HCT116 (cell line): Measurements from ENCODE around the gene COL12A1. TPM values are rescaled to one million over a fixed set of nuclear protein-coding genes. Genes with fewer than 3 reads are reported as not detected.

Experiments used
- ATAC-seq: fragments of 200-7000 bp; cut with Tn5 transposase; 2 replicates; pipeline ENCODE4 v1.9.1; 2020; ENCODE audit warnings: mild to moderate bottlenecking, moderate library complexity
- BruUV-seq: library from RNA; stranded (reverse); fragments of 400-500 nt; replicated peaks from 2 replicates; lab custom pipeline; 2021; lab: Mats Ljungman, UMichigan
- CTCF ChIA-PET: fragments of 300-600 bp; sonication (Branson Sonifier 250); formaldehyde crosslinking; loops from one replicate; lab custom pipeline; 2021; ENCODE audit warnings: antibody characterized with exemption; lab: Charles Lee
- POLR2A ChIA-PET: fragments of 300-600, 350-600 bp; sonication (Branson Sonifier 250); formaldehyde crosslinking; loops from one replicate; lab custom pipeline; 2021; ENCODE audit warnings: antibody characterized with exemption; lab: Charles Lee
- RAD21 ChIA-PET, 2 experiments: fragments of 300-600 bp; sonication (Branson Sonifier 250); formaldehyde crosslinking; loops; one replicate each; lab custom pipeline; 2023; ENCODE audit warnings: low total read pairs in 2 of 2; ENCODE audit not compliant: uncharacterized antibody in 2 of 2, unreplicated experiment in 2 of 2, low non-redundant PET in 1 of 2; lab: Charles Lee
- DNase-seq: peaks from one replicate; pipeline ENCODE4 v3.0.0-alpha.2; 2010; ENCODE audit warnings: low read depth, low spot score
- H2AFZ ChIP-seq: fragments of 200-600 bp; shearing (Covaris generic), sonication (generic); 2 replicates; pipeline ENCODE4 v1.6.1; 2017; ENCODE audit warnings: low read depth, mixed run types, mixed read lengths, antibody characterized with exemption, low read length; ENCODE audit not compliant: poor library complexity, severe bottlenecking
- H3K27ac ChIP-seq: 2 replicates; pipeline ENCODE4 v1.5.1; 2012; ENCODE audit warnings: low read depth, low read length
- H3K27me3 ChIP-seq: fragments of 200-600 bp; sonication (generic); 2 replicates; pipeline ENCODE4 v1.6.1; 2016; ENCODE audit warnings: mixed run types, low read length, mixed read lengths; ENCODE audit not compliant: insufficient read depth
- H3K36me3 ChIP-seq, 2 experiments: fragments of 200-500 bp in 1 of 2; fragments of 200-600 bp in 1 of 2; sonication (Bioruptor generic) in 1 of 2; sonication (generic) in 1 of 2; 2 replicates each; pipeline versions ENCODE4 v1.5.1 to v1.6.1; 2014 to 2016; ENCODE audit warnings: low read length in 2 of 2, inconsistent platforms in 1 of 2, mixed read lengths in 1 of 2, mixed run types in 1 of 2; ENCODE audit not compliant: insufficient read depth in 2 of 2, control insufficient read depth in 1 of 2
- H3K4me1 ChIP-seq, 2 experiments: fragments of 200-600 bp in 1 of 2; sonication (generic) in 1 of 2; 2 replicates each; pipeline versions ENCODE4 v1.5.1 to v1.6.1; 2012 to 2017; ENCODE audit warnings: low read length in 2 of 2, inconsistent platforms in 1 of 2, mild to moderate bottlenecking in 1 of 2, mixed read lengths in 1 of 2, mixed run types in 1 of 2, moderate library complexity in 1 of 2; ENCODE audit not compliant: insufficient read depth in 2 of 2, control insufficient read depth in 1 of 2
- H3K4me2 ChIP-seq: fragments of 200-600 bp; sonication (generic); 2 replicates; pipeline ENCODE4 v1.6.1; 2017; ENCODE audit warnings: mixed run types, low read length, mixed read lengths
- H3K4me3 ChIP-seq, 2 experiments: fragments of 200-600 bp in 1 of 2; sonication (generic) in 1 of 2; replicated peaks in 1 of 2; 2 replicates each; pipeline ENCODE4 v1.5.1; 2011 to 2016; ENCODE audit warnings: low read length in 2 of 2, control low read depth in 1 of 2, low read depth in 1 of 2, mild to moderate bottlenecking in 1 of 2, mixed read lengths in 1 of 2, mixed run types in 1 of 2
- H3K79me2 ChIP-seq: fragments of 200-600 bp; sonication (generic); 2 replicates; pipeline ENCODE4 v1.6.1; 2017; ENCODE audit warnings: mild to moderate bottlenecking, mixed run types, low read length, moderate library complexity, mixed read lengths; ENCODE audit not compliant: insufficient read depth
- H3K9ac ChIP-seq: fragments of 200-600 bp; sonication (generic); 2 replicates; pipeline ENCODE4 v1.6.1; 2016; ENCODE audit warnings: low read length, mixed read lengths
- H3K9me2 ChIP-seq: fragments of 200-600 bp; sonication (generic), shearing (Covaris generic); 2 replicates; pipeline ENCODE4 v1.6.1; 2017; ENCODE audit warnings: mixed run types, mild to moderate bottlenecking, moderate library complexity; ENCODE audit not compliant: insufficient read depth
- H3K9me3 ChIP-seq, 2 experiments: fragments of 200-500 bp in 1 of 2; fragments of 200-600 bp in 1 of 2; sonication (Bioruptor generic) in 1 of 2; sonication (generic) in 1 of 2; 2 replicates each; pipeline ENCODE4 v1.6.1; 2014 to 2017; ENCODE audit warnings: low read length in 2 of 2, mixed read lengths in 2 of 2, inconsistent platforms in 1 of 2, low read depth in 1 of 2, mild to moderate bottlenecking in 1 of 2, mixed run types in 1 of 2, moderate library complexity in 1 of 2; ENCODE audit not compliant: control insufficient read depth in 1 of 2, insufficient read depth in 1 of 2
- H4K20me1 ChIP-seq: fragments of 200-600 bp; sonication (generic), shearing (Covaris generic); 2 replicates; pipeline ENCODE4 v1.6.1; 2017; ENCODE audit warnings: mixed run types, mild to moderate bottlenecking, moderate library complexity; ENCODE audit not compliant: insufficient read depth
- ATF3 ChIP-seq: IDR thresholded peaks from 2 replicates; pipeline ENCODE4 v1.6.1; 2012
- JUND ChIP-seq: IDR thresholded peaks from 2 replicates; pipeline ENCODE4 v1.6.1; 2012
- REST ChIP-seq: IDR thresholded peaks from 2 replicates; pipeline ENCODE4 v1.6.1; 2012; ENCODE audit warnings: low read depth
- TCF7L2 ChIP-seq: IDR thresholded peaks from 2 replicates; pipeline ENCODE4 v1.7.0; 2011; ENCODE audit warnings: borderline replicate concordance, inconsistent platforms; ENCODE audit not compliant: insufficient read depth, insufficient read length; ENCODE audit errors: extremely low read depth
- YY1 ChIP-seq: IDR thresholded peaks from 2 replicates; pipeline ENCODE4 v1.6.1; 2011; ENCODE audit warnings: low read length, low read depth, moderate library complexity, mild to moderate bottlenecking; ENCODE audit not compliant: insufficient replicate concordance; ENCODE audit errors: extremely low read depth
- ZBTB33 ChIP-seq: IDR thresholded peaks from 2 replicates; pipeline ENCODE4 v1.6.1; 2011; ENCODE audit warnings: mild to moderate bottlenecking, low read length, moderate library complexity; ENCODE audit not compliant: insufficient replicate concordance; ENCODE audit errors: extremely low read depth
- ZFX ChIP-seq: fragments of 450-650 bp; IDR thresholded peaks from 2 replicates; pipeline ENCODE4 v1.6.1; 2017
- ZNF274 ChIP-seq: fragments of 200-500 bp; sonication (Bioruptor generic); IDR thresholded peaks from 2 replicates; pipeline ENCODE4 v1.6.1; 2014; ENCODE audit warnings: mild to moderate bottlenecking, low read depth, low read length, inconsistent platforms
- intact Hi-C: fragments of 100-400 bp; cut with micrococcal nuclease; formaldehyde crosslinking; loops from 2 replicates; pipeline ENCODE4 v1.10.0; 2022
- total RNA-seq: library from RNA; stranded (reverse); gene quantifications from one replicate; pipeline ENCODE4 v1.2.1, GENCODE V29; 2021; ENCODE audit not compliant: unreplicated experiment

Gene COL12A1
- total RNA-seq, 1 experiment from 2014 or later: 23.5 TPM

- no peak overlapping the region for H3K27ac ChIP-seq
- H3K9me3 ChIP-seq: no peaks in the 10 kb centered on the region
- intact Hi-C loops: no loop called here
- H3K79me2 ChIP-seq: no peaks in the 10 kb centered on the region; the same call in 1 of the 2 replicates
- ChIA-PET RAD21 (no interaction called here), POLR2A (no interaction called here), CTCF (no interaction called here)
- no peaks in the 10 kb centered on the region for H3K27me3 ChIP-seq
- no peak overlapping the region for H3K9ac ChIP-seq
- H3K9me2 ChIP-seq: no peaks in the 10 kb centered on the region
- no peak overlapping the region for H2AFZ ChIP-seq
- H3K4me1 ChIP-seq: no peaks in the 10 kb centered on the region; a peak in 1 of 4 replicates
- H3K36me3 ChIP-seq: peaks cover 0 to 2% of the 10 kb centered on the region in 2 experiments; a peak in 1 of 4 replicates
- no peaks in the 10 kb centered on the region for H4K20me1 ChIP-seq
- DNase-seq (no peak), ATAC-seq (no peak)
- no peak overlapping the region for H3K4me3 ChIP-seq
- TF ChIP-seq JUND: no peak
- no peak for TF ChIP-seq TCF7L2
- TF ChIP-seq ZBTB33: no peak
- no peak for TF ChIP-seq ATF3
- TF ChIP-seq YY1: no peak
- no peak for TF ChIP-seq ZNF274
- TF ChIP-seq REST: no peak
- no peak for TF ChIP-seq ZFX
- H3K4me2 ChIP-seq: no peak overlapping the region
- no TSS peak for BruUV-seq
Observed at GRCh38 chr6:75178757-75179156, 27.1 kb downstream of the COL12A1 start.
